ENCODE data around the gene MAN1A2.
"Not testable (repeated sequence)": the region's sequence is repeated elsewhere in the genome, so short reads cannot be mapped to it uniquely, and the experiment has no call there.

Gene MAN1A2

DNA sequence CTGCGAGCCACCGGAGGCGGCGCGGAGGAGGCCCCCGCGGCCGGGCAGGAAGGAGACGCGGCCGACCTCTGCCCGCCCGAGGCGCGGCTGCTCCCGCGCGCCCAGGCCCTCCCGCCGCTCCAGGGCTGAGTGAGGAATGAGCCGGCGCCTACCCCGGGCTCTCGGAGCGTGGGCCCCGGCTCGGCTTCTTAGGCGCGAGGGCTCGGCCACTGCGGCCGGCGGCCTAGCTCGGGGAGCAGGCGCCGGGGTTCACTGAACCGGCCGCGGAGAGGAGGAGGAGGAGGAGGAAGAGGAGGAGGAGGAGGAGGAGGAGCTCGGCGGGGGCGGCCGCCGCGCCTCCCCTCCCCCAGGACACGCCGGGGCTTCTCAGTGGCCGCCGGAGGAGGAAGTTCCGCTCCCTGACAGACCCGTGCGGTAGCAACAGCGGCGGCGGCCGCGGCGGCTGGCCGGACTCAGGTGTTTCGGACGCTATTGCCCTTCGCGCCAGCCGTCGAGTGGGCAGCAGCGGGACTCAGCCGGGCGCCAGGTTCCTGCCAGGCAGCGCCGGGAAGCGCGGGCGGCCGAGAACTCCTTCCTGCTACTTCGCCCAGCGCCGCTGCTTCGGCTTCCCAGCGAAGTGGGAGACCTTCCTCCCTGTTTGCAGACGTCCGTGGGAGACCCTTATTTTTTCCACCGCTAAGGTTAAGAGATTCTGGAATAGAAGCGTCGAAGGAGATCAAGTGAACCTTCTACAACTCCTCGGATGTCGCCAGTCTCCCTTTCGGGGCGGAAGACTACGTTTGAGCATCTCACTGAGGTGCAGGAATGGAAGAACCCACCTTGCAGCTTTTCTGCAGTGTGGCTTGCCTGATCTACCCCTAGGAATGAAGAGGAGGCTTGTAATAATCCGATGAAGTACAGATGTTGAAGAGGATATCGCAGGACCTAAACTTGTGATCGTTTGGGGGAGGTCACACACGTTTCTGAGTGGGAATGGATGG lies at the start of gene MAN1A2:
Gene MAN1A2 (plus strand): TSS at position 404 of the 980 bp plus-strand sequence. CDS start 735 bp downstream, outside the sequence.
- peak; percentile 66 for DNase-seq (ENCODE audit: low spot score)

- DNase-seq (ENCODE audit: low spot score) = no peak
Measured at GRCh38 chr1:117318011-117318410, 49.2 kb upstream of the MAN1A2 start.

GRCh38 chr1:117318426-117318825 lies 48.8 kb upstream of the MAN1A2 start:
- DNase-seq (ENCODE audit: low spot score) = no peak

GRCh38 chr1:117320515-117320914 lies 46.7 kb upstream of the MAN1A2 start:
- no peak for DNase-seq (ENCODE audit: low spot score)

- no peak for DNase-seq (ENCODE audit: low spot score)
Measured at GRCh38 chr1:117321680-117322609, 45.3 kb upstream of the MAN1A2 start.

DNA sequence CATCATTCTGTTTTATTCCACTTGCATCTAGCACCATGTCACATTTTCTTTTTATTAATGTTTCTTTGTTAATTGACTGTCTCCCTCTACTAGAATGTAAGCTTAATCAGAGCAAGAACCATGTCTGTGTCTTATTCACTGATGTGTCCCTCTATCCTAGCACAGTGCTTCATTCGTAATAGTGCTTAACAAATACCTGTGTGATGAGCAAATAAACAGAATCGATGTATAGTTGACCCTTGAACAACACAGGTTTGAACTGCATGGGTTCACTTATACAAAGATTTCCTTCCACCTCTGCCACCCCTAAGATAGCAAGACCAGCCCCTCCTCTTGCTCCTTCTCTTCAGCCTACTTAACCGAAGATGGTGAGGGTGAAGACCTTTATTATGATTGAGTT lies 42.9 kb upstream of the MAN1A2 start:
- no peak for DNase-seq (ENCODE audit: low spot score)

DNA sequence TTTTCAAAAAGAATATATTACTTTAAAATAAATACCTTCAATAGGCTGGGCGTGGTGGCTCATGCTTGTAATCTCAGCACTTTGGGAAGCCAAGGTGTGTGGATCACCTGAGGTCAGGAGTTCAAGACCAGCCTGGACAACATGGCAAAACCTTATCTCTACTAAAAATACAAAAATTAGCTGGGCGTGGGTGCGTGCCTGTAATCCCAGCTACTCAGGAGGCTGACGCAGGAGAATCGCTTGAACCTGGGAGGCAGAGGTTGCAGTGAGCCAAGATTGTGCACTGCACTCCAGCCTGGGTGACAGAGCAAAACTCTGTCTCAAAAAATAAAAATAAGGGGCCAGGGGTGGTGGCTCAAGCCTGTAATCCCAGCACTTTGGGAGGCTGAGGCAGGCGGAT lies 41.2 kb upstream of the MAN1A2 start:
- DNase-seq (ENCODE audit: low spot score) = not testable (repeated sequence)

DNA sequence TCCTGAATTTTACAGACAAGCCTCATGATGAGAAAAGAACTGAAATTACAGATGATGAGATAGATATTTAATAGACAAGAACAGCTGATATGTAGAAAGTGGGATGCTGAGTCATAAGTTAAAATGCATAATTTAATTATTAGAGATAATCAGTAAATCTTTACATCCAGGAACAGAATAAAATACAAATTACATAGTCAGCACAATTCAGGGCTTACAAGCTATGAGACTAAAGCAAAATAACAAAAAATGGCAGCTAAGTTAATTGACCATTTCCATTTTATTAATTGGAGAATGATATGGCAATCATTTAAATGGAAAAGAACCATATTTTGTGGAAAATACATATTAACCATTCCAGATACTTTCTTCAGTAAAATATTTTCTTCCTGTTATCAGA lies 40.2 kb upstream of the MAN1A2 start:
- no peak for DNase-seq (ENCODE audit: low spot score)

- DNase-seq (ENCODE audit: low spot score) = no peak
Measured at GRCh38 chr1:117335376-117336086, 31.7 kb upstream of the MAN1A2 start.

GRCh38 chr1:117336088-117336817 lies 31.0 kb upstream of the MAN1A2 start:
- no peak for DNase-seq (ENCODE audit: low spot score)

DNA sequence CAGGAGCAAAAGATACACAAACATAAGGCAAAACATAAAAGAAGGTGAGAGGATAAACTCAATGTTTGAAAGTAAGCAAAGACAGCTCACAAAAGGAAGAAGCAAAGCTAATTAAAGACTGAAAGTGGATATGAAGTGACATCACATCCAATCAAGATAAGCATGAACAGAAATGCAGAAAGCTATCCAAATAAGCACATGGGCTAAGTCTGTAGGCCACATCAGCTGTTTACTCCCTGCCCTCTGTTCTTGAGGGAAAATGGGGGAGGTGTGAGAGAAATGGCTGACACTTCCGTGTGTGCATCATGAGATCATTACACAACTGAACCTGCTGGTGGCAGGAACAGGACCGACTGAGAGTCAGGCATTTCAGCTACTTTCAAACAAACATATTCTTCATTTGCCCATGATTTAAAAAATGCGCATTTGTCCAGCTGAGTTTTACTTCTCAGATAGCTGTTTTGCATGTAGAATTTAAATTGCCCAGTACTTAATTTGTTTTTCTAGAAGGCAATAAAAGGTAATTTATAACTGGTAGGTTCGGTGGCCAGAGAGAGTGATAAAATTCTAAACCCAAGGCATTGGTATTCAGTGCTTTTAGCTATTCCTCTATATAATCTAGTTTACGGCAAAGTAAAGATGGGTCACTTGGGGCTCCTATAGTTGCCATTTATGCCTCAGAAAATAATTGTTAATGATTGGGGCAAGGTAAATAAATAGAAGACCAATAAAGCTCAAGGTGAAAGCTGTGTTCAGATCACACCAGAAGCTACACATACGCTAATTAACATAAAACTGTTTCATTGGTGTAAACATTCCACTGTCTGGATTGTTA lies 27.2 kb upstream of the MAN1A2 start:
- DNase-seq (ENCODE audit: low spot score) = no peak

- no peak for DNase-seq (ENCODE audit: low spot score)
Measured at GRCh38 chr1:117341123-117341522, 26.1 kb upstream of the MAN1A2 start.

DNA sequence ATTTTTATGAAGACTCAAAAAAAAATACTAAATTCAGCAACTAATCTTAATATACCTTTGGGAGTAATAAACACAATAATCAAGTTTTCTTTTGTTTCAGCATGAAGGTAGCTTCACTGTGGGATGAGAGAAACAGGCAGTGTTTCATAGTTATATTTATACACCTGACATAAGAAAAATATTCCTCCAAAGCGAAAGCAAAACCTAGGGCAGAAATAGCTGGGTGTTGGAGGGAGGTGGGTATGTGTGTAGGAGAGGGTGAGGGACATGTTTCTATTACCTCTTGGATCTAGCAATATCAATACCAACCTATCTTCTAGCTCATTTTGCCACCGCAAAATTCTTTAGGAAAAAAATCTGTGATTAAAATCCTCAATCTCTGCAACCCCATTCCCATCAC lies 24.9 kb upstream of the MAN1A2 start:
- no peak for DNase-seq (ENCODE audit: low spot score)

DNA sequence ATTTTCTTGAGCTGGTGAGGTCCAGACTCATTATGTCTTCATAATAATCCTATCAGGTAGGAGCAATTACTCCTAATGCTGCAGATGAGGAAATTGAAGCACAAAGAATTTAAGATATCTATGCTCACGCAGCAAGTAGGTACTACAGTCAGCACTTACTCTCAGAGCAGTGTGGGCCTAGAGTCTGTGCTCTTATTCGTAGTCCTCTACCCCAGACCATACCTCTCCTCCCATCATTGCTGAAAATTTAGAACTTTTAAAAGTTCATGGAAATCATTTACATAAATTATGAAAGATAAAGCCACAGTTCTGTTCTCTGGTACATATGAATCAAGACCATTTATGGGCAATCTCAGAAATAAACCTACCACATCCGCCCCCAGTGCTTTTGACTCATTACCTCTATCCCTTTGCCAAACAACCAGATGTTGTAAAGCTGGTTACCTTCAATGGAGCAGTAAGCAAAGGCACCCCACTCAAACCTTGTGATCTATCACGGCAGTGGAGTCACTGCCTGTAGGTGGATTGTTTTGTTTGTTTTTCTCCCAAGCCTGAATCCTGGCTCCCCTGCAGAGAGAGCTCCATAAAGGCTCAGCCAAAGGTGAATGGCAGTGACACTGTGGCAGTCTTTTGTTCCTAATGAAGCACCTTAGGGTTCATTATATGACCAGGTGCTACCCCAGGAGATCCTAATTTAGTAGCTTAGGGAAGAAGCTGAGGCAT lies 20.9 kb upstream of the MAN1A2 start:
- no peak for DNase-seq (ENCODE audit: low spot score)

- no peak for DNase-seq (ENCODE audit: low spot score)
Measured at GRCh38 chr1:117347907-117348306, 19.3 kb upstream of the MAN1A2 start.

- not testable (repeated sequence) for DNase-seq (ENCODE audit: low spot score)
Measured at GRCh38 chr1:117352695-117353094, 14.6 kb upstream of the MAN1A2 start.

GRCh38 chr1:117357833-117358603 lies 9.2 kb upstream of the MAN1A2 start:
- not testable (repeated sequence) for DNase-seq (ENCODE audit: low spot score)

DNA sequence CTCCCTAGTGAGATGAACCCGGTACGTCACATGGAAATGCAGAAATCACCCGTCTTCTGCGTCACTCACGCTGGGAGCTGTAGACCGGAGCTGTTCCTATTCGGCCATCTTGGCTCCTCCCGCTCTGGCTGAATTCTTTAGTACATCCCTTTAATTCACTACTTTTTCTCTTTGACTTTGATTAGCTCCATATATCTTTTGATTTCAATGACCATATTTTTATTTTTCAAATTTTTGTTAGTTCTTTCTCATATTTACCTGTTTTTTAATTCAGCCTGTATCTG lies 8.7 kb upstream of the MAN1A2 start:
- not testable (repeated sequence) for DNase-seq (ENCODE audit: low spot score)

All from hematopoietic multipotent progenitor cell treated with erythropoietin and hydrocortisone succinate and interleukin-3 and kit ligand, for 15 days (in vitro differentiated cells).